Measurements from ENCODE around the gene TAF10.

DNA sequence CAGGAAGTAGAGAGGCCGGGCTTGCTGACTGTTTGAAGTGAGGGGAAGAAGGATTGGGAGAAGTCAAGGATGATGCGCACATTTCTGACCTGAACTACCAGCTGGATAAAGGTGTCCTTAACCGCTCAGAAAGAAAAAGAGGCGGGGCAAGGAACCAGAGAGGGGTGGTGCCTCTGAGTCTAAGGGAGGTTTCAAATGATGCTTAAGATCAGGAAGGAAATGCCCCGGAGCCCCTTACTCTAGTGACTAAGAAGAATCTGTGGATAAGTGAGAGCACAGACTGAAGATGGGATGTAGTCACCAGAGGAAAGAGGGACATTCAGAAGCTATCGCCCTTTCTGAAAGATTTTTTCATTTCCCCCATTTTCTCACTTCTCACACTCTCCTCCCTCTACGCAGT lies 30.9 kb upstream of the TAF10 start:
- TF ChIP-seq, protein P1, sequence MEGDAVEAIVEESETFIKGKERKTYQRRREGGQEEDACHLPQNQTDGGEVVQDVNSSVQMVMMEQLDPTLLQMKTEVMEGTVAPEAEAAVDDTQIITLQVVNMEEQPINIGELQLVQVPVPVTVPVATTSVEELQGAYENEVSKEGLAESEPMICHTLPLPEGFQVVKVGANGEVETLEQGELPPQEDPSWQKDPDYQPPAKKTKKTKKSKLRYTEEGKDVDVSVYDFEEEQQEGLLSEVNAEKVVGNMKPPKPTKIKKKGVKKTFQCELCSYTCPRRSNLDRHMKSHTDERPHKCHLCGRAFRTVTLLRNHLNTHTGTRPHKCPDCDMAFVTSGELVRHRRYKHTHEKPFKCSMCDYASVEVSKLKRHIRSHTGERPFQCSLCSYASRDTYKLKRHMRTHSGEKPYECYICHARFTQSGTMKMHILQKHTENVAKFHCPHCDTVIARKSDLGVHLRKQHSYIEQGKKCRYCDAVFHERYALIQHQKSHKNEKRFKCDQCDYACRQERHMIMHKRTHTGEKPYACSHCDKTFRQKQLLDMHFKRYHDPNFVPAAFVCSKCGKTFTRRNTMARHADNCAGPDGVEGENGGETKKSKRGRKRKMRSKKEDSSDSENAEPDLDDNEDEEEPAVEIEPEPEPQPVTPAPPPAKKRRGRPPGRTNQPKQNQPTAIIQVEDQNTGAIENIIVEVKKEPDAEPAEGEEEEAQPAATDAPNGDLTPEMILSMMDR (IDR thresholded peaks at IDR 0.05; ENCODE audit: low read length), result no peak
- no peak for TF ChIP-seq EZH2 (IDR thresholded peaks at IDR 0.05; ENCODE audit: borderline replicate concordance, low read length)
